ENCODE results near the gene IL1RL1. TPM values are rescaled to one million over a fixed set of nuclear protein-coding genes. Genes with fewer than 3 reads are reported as not detected.

The IL1RL1 gene
- polyA plus RNA-seq, 1 of the 3 experiments (the other 2 are of a cell fraction): not detected

- TF ChIP-seq, protein P1, sequence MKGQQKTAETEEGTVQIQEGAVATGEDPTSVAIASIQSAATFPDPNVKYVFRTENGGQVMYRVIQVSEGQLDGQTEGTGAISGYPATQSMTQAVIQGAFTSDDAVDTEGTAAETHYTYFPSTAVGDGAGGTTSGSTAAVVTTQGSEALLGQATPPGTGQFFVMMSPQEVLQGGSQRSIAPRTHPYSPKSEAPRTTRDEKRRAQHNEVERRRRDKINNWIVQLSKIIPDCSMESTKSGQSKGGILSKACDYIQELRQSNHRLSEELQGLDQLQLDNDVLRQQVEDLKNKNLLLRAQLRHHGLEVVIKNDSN (IDR thresholded peaks at IDR 0.05; ENCODE audit: borderline replicate concordance, low read depth): no peak
- TF ChIP-seq JUND (IDR thresholded peaks at IDR 0.05): no peak
- TF ChIP-seq POLR2AphosphoS5 (IDR thresholded peaks at IDR 0.05; ENCODE audit: low read depth, low read length): no peak
- TF ChIP-seq TAF1 (IDR thresholded peaks at IDR 0.05; ENCODE audit: borderline replicate concordance, low read depth, low read length): no peak
- TF ChIP-seq GATA2 (CRISPR knock-in tag; IDR thresholded peaks at IDR 0.05): no peak
- no peak for TF ChIP-seq RCOR1 (IDR thresholded peaks at IDR 0.05; ENCODE audit: low read length)
- TF ChIP-seq RAD21 (IDR thresholded peaks at IDR 0.05; ENCODE audit: low read length): no peak
These were observed 45.0 kb downstream of the IL1RL1 start (continued) for GRCh38 chr2:102356381-102356712.

GRCh38 chr2:102356741-102357140 is 45.4 kb downstream of the IL1RL1 start:
- POLR2A ChIA-PET: no interaction called here
- 20% methylated on average over 2 of the region's 2 CpGs for WGBS (ENCODE audit: low lambda C conversion rate)

More at GRCh38 chr2:102356741-102357140, 45.4 kb downstream of the IL1RL1 start:
- DNase-seq: no peak
- Histone ChIP-seq H3F3A (replicated peaks; ENCODE audit: insufficient read depth) (no peaks in the 10 kb centered on the region), H3K36me3 (replicated peaks in 1 of 2; ENCODE audit: control insufficient read depth in 1 of 2, insufficient read depth in 2 of 2, low read length in 1 of 2) (no peaks in the 10 kb centered on the region), H3K9ac (no peak overlapping the region), H2AFZ (ENCODE audit: low read depth) (no peak overlapping the region), H3K9me3 (no peaks in the 10 kb centered on the region), H3K4me3 (ENCODE audit: low read depth in 2 of 2, low read length in 1 of 2) (no peak overlapping the region), H3K4me1 (ENCODE audit: control insufficient read depth in 1 of 2, insufficient read depth in 2 of 2, low read depth in 1 of 2, low read length in 1 of 2) (peaks cover 0 to 3% of the 10 kb centered on the region in 2 experiments; a peak in 1 of 4 replicates), H3K27me3 (ENCODE audit: insufficient read depth) (peaks cover 32% of the 10 kb centered on the region; the same call in 1 of the 2 replicates), H4K20me1 (ENCODE audit: insufficient read depth) (no peaks in the 10 kb centered on the region), H3K9me2 (no peaks in the 10 kb centered on the region), H3K27ac (ENCODE audit: low read depth in 2 of 2, low read length in 1 of 2) (no peak overlapping the region), H3K4me2 (no peak overlapping the region), H3K79me2 (ENCODE audit: insufficient read depth) (no peaks in the 10 kb centered on the region)
- TF ChIP-seq SIN3A (IDR thresholded peaks at IDR 0.05; ENCODE audit: borderline replicate concordance, low read depth, low read length): no peak
- no peak for TF ChIP-seq GABPA (IDR thresholded peaks at IDR 0.05; ENCODE audit: low read depth)
- TF ChIP-seq, protein P1 (IDR thresholded peaks at IDR 0.05; ENCODE audit: borderline replicate concordance, low read depth): no peak
- no peak for TF ChIP-seq MXI1 (IDR thresholded peaks at IDR 0.05; ENCODE audit: low read depth, low read length)
- no peak for TF ChIP-seq REST (IDR thresholded peaks at IDR 0.05; ENCODE audit: low read depth, low read length)
- no peak for TF ChIP-seq GATA2 (CRISPR knock-in tag; IDR thresholded peaks at IDR 0.05)
- TF ChIP-seq RXRA (IDR thresholded peaks at IDR 0.05; ENCODE audit: borderline replicate concordance, low read depth): no peak
- no peak for TF ChIP-seq POLR2AphosphoS5 (IDR thresholded peaks at IDR 0.05; ENCODE audit: low read depth, low read length)
- no peak for TF ChIP-seq CHD2 (IDR thresholded peaks at IDR 0.05; ENCODE audit: low read length, partially characterized antibody)
- TF ChIP-seq FOXJ3 (CRISPR knock-in tag; IDR thresholded peaks at IDR 0.05): no peak
- TF ChIP-seq CTCF (IDR thresholded peaks at IDR 0.05): no peak
- no peak for TF ChIP-seq MEF2A (IDR thresholded peaks at IDR 0.05; ENCODE audit: borderline replicate concordance, low read depth)
- no peak for TF ChIP-seq JUND (IDR thresholded peaks at IDR 0.05)
- CTCF ChIA-PET: interaction anchor here (1.1 to 1.6 kb wide), 3 partner anchors 17 to 116 kb away, joined by 3 to 6 read pairs (median 4); no protein-coding TSS in a partner anchor

Measured in SK-N-SH (cell line).